Smooth muscle cell (in vitro differentiated cells): Measurements from ENCODE around the gene FBXL14. TPM values are rescaled to one million over a fixed set of nuclear protein-coding genes. Genes with fewer than 3 reads are reported as not detected.
A peak's percentile ranks its signal among the peaks of the same experiment; 100 is the strongest.

Experiments
- DNase-seq: peaks from one replicate; lab custom pipeline; 2025; ENCODE audit not compliant: unreplicated experiment; lab: John Stamatoyannopoulos, UW
- H2AFZ ChIP-seq: fragments of 200-600 bp; sonication (generic); 2 replicates; pipeline ENCODE4 v1.6.0; 2016; ENCODE audit warnings: antibody characterized with exemption, low read depth, mild to moderate bottlenecking
- H3F3A ChIP-seq: fragments of 200-600 bp; sonication (generic); 2 replicates; pipeline ENCODE4 v1.6.0; 2017; ENCODE audit warnings: antibody characterized with exemption, low read depth
- H3K27ac ChIP-seq: fragments of 200-600 bp; sonication (generic); 2 replicates; pipeline ENCODE4 v1.5.1; 2016; ENCODE audit warnings: low read depth, mild to moderate bottlenecking
- H3K27me3 ChIP-seq: fragments of 200-600 bp; sonication (generic); 2 replicates; pipeline ENCODE4 v1.6.1; 2016; ENCODE audit warnings: low read depth, mild to moderate bottlenecking
- H3K36me3 ChIP-seq: fragments of 200-600 bp; sonication (generic); 2 replicates; pipeline ENCODE4 v1.5.1; 2016; ENCODE audit warnings: low read depth
- H3K4me1 ChIP-seq: fragments of 200-600 bp; sonication (generic); 2 replicates; pipeline ENCODE4 v1.5.1; 2016; ENCODE audit warnings: low read depth
- H3K4me2 ChIP-seq: fragments of 200-600 bp; sonication (generic); 2 replicates; pipeline ENCODE4 v1.6.0; 2016; ENCODE audit warnings: mild to moderate bottlenecking
- H3K4me3 ChIP-seq: fragments of 200-600 bp; sonication (generic); 2 replicates; pipeline ENCODE4 v1.5.1; 2016; ENCODE audit warnings: mild to moderate bottlenecking
- H3K79me2 ChIP-seq: fragments of 200-600 bp; sonication (generic); 2 replicates; pipeline ENCODE4 v1.6.0; 2016; ENCODE audit warnings: low read depth, mild to moderate bottlenecking
- H3K9ac ChIP-seq: fragments of 200-600 bp; sonication (generic); 2 replicates; pipeline ENCODE4 v1.6.0; 2016; ENCODE audit warnings: low read depth
- H3K9me3 ChIP-seq: fragments of 200-600 bp; sonication (generic); replicated peaks from 2 replicates; pipeline ENCODE4 v1.5.1; 2016; ENCODE audit warnings: low read depth
- H4K20me1 ChIP-seq: fragments of 200-600 bp; sonication (generic); 2 replicates; pipeline ENCODE4 v1.6.0; 2016; ENCODE audit warnings: low read depth
- WGBS: methylation state at CpG from one replicate; pipeline ENCODE4 v1.1.7; 2016; ENCODE audit warnings: low lambda C conversion rate; 5-methylcytosine and 5-hydroxymethylcytosine counted together
- polyA plus RNA-seq: library from polyadenylated mRNA; unstranded; fragments of >200 nt; fragmentation: Nextera tagmentation; extraction: Ambion mirVana; gene quantifications from 2 replicates; pipeline ENCODE4 v1.2.1, GENCODE V29; 2016
- total RNA-seq: library from RNA; depleted of rRNA; stranded (reverse); fragments of >200 nt; gene quantifications from 2 replicates; pipeline ENCODE4 v1.2.3, GENCODE V29; 2014
- TF ChIP-seq, protein P1 (sequence below): fragments of 200-600 bp; sonication (generic); IDR thresholded peaks from 2 replicates; pipeline ENCODE4 v1.5.1; 2017; ENCODE audit warnings: borderline replicate concordance, mild to moderate bottlenecking, antibody characterized with exemption; ENCODE audit not compliant: insufficient read depth, poor library complexity, severe bottlenecking

Gene FBXL14
- total and polyA plus RNA-seq, 2 experiments from 2014 or later: 5.0 to 9.3 TPM

DNA sequence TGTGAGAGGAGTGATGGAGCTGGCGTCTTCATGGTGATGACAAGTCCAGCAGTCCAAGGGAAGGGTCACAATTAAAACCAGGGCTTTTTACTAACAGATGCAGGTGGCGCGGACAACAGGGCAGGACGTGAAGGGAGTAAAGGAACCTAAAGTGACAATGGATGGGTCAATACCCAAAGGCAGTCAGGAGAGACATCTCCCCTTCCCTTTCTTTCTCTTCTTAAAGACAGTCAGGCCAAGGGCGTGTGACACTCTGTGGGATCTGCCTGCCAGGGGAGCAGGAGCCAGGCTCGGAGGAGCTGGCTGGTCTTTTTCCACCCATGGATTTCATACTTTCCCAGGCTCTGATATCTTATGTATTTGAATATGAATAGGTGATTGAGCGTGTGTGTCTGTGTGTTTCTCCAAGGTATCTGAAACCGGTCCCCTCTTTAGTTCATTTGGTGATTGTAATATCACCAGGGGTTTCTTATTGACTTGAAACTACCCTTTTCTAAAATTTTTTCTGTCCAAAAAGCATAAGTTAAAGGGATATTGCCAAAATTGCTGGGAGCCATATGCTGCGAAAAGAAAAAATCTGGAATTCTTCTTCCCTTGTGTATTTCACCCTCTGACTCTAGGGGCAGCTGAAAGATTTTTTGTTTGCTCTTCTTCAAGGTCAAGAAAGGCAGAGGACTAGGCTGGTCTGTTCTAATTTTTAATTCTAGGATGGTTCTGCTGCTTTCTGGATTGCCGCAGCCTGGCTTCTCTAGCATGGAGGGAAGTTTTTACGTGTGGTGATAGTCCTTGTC, 61.8 kb downstream of the FBXL14 start:
- H3K9me3 ChIP-seq: no peaks in the 10 kb centered on the region
- H4K20me1 ChIP-seq: peaks cover 60% of the 10 kb centered on the region
- no peak overlapping the region for H2AFZ ChIP-seq
- H3K4me1 ChIP-seq: peaks cover 10% of the 10 kb centered on the region
- DNase-seq: no peak
- TF ChIP-seq, protein P1, sequence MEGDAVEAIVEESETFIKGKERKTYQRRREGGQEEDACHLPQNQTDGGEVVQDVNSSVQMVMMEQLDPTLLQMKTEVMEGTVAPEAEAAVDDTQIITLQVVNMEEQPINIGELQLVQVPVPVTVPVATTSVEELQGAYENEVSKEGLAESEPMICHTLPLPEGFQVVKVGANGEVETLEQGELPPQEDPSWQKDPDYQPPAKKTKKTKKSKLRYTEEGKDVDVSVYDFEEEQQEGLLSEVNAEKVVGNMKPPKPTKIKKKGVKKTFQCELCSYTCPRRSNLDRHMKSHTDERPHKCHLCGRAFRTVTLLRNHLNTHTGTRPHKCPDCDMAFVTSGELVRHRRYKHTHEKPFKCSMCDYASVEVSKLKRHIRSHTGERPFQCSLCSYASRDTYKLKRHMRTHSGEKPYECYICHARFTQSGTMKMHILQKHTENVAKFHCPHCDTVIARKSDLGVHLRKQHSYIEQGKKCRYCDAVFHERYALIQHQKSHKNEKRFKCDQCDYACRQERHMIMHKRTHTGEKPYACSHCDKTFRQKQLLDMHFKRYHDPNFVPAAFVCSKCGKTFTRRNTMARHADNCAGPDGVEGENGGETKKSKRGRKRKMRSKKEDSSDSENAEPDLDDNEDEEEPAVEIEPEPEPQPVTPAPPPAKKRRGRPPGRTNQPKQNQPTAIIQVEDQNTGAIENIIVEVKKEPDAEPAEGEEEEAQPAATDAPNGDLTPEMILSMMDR: no peak
- no peaks in the 10 kb centered on the region for H3K36me3 ChIP-seq
- H3K79me2 ChIP-seq: no peaks in the 10 kb centered on the region
- H3K4me3 ChIP-seq: no peak overlapping the region
- H3F3A ChIP-seq: no peaks in the 10 kb centered on the region
- H3K27ac ChIP-seq: no peak overlapping the region
- H3K9ac ChIP-seq: no peak overlapping the region
- no peak overlapping the region for H3K4me2 ChIP-seq
- H3K27me3 ChIP-seq: peaks cover 43% of the 10 kb centered on the region
- 91% methylated on average over 11 of the region's 11 CpGs for WGBS

DNA sequence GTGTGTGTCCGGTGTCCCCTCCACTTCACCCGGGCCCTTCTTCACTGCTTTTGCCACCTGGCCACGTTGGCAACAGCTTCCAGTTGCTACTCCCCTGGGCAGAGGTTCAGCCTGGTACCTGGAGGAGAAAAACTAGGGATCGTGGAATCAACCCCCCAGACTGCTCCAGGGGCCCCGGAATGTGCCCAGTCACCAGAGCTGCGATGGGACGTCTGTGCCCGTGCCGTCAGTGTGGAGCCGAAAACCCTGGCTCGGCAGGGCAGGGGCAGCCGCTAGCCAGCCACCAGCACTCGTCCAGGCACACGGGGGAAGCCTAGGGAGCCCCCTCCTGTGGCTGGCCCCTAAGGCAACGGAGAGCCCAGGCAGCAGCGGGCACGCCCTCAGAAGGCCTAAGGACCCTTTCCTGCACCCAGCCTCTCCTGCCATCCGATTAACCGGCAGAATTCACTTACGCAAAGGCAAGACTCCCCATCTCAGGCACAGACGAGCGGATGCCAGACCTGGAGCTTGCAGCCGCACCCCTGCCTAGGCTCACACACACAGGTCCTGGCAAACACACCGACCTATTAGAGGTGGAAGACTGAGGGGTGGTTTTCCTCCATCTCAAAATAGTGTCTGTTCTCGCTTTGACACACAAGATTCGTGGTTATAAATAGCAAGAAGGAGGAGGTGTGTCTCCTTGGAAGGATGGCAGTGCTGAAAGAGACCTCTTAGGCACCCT, 62.6 kb downstream of the FBXL14 start:
- TF ChIP-seq, protein P1: no peak
- H3K9me3 ChIP-seq: no peaks in the 10 kb centered on the region
- H3K9ac ChIP-seq: no peak overlapping the region
- peaks cover 10% of the 10 kb centered on the region for H3K4me1 ChIP-seq
- no peaks in the 10 kb centered on the region for H3K36me3 ChIP-seq
- H3K27ac ChIP-seq: no peak overlapping the region
- H2AFZ ChIP-seq: no peak overlapping the region
- no peaks in the 10 kb centered on the region for H3F3A ChIP-seq
- peaks cover 40% of the 10 kb centered on the region for H3K27me3 ChIP-seq
- DNase-seq: no peak
- H3K4me3 ChIP-seq: peak overlapping the region; percentile 61
- WGBS: 74% methylated on average over 26 of the region's 26 CpGs
- H3K4me2 ChIP-seq: peak overlapping the region; percentile 87
- peaks cover 53% of the 10 kb centered on the region for H4K20me1 ChIP-seq
- no peaks in the 10 kb centered on the region for H3K79me2 ChIP-seq

DNA sequence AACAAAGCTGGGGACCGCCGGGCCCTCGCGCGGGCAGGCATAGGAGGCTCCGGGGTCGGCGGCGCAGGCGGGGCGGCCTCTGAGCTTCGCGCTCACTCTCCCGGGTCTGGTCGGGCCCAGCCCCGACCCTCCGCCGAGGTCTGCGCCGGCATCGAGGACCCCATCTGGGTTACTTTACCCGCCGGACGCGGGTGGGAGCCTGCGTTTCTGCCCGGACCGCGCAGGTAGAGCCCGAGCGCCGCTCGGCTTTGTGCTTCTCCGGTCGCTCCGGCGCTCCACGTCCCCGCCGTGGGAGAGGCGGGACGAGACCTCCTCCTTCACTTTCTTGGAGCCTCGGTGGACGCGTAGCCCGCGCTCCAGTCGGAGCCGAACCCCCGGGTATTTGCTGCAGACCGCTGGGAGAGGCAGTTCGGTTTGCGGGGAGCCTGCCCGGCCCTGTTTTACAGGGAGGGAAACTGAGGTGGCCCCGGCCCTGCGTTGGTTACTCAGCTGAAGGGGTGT, 63.2 kb downstream of the FBXL14 start:
- H3K4me3 ChIP-seq: peak overlapping the region; percentile 61
- H3K4me2 ChIP-seq: peak overlapping the region; percentile 87
- no peaks in the 10 kb centered on the region for H3K36me3 ChIP-seq
- no peak overlapping the region for H3K9ac ChIP-seq
- WGBS: 6% methylated on average over 41 of the region's 56 CpGs
- no peaks in the 10 kb centered on the region for H3K79me2 ChIP-seq
- H3F3A ChIP-seq: no peaks in the 10 kb centered on the region
- H3K27me3 ChIP-seq: peaks cover 40% of the 10 kb centered on the region
- TF ChIP-seq, protein P1: no peak
- no peak overlapping the region for H3K27ac ChIP-seq
- DNase-seq: no peak
- no peaks in the 10 kb centered on the region for H3K9me3 ChIP-seq
- H2AFZ ChIP-seq: peak overlapping the region; percentile 59
- peaks cover 10% of the 10 kb centered on the region for H3K4me1 ChIP-seq
- peaks cover 47% of the 10 kb centered on the region for H4K20me1 ChIP-seq
